Esophagus squamous epithelium (tissue), 5 donors: ENCODE results near the gene ZFP37. TPM values are rescaled to one million over a fixed set of nuclear protein-coding genes. Genes with fewer than 3 reads are reported as not detected.
A peak's percentile ranks its signal among the peaks of the same experiment; 100 is the strongest.

Source experiments
- DNase-seq: peaks from one replicate; lab custom pipeline; 2025; lab: John Stamatoyannopoulos, UW
- H3K27ac ChIP-seq, 4 donors: fragments of 200-600 bp; sonication (generic); one replicate each; pipeline ENCODE4 v1.5.1; 2016 to 2019; ENCODE audit warnings: mild to moderate bottlenecking in 1 of 4
- H3K27me3 ChIP-seq, 4 donors: fragments of 200-600 bp; sonication (generic); 1 replicate in 3 of 4; 2 replicates in 1 of 4; pipeline versions ENCODE4 v1.5.1 to v1.6.0; 2017 to 2021; ENCODE audit warnings: antibody characterized with exemption in 1 of 4
- H3K36me3 ChIP-seq, 3 donors: fragments of 200-600 bp; sonication (generic); one replicate each; pipeline ENCODE4 v1.5.1; 2016 to 2019
- H3K4me1 ChIP-seq, 3 donors: fragments of 200-600 bp; sonication (generic); one replicate each; pipeline ENCODE4 v1.5.1; 2017 to 2019
- H3K4me3 ChIP-seq, 4 donors: fragments of 200-600 bp; sonication (generic); 1 replicate in 3 of 4; 2 replicates in 1 of 4; pipeline ENCODE4 v1.5.1; 2016 to 2019; ENCODE audit warnings: mild to moderate bottlenecking in 2 of 4, moderate library complexity in 1 of 4
- H3K9me3 ChIP-seq, 3 donors: fragments of 200-600 bp; sonication (generic); one replicate each; pipeline ENCODE4 v1.5.1; 2016 to 2019
- CTCF ChIP-seq, 6 experiments: fragments of 450-650 bp in 4 of 6; fragments of 200-600 bp in 2 of 6; sonication (generic) in 2 of 6; IDR thresholded peaks; one replicate each; pipeline ENCODE4 v1.5.1; 2016 to 2019; ENCODE audit warnings: antibody characterized with exemption in 6 of 6, mild to moderate bottlenecking in 4 of 6, moderate library complexity in 4 of 6
- POLR2A ChIP-seq, 4 donors: fragments of 450-650 bp; IDR thresholded peaks; one replicate each; pipeline ENCODE4 v1.6.1; 2017; ENCODE audit warnings: antibody characterized with exemption in 4 of 4, mild to moderate bottlenecking in 4 of 4, moderate library complexity in 3 of 4
- WGBS, 2 donors: methylation state at CpG; one replicate each; pipeline ENCODE4 v1.1.5; 2018; 5-methylcytosine and 5-hydroxymethylcytosine counted together
- intact Hi-C: fragments of 100-400 bp; cut with DNase I; formaldehyde crosslinking; loops from one replicate; pipeline ENCODE4 v1.15.0; 2022
- total RNA-seq, 4 donors: library from RNA; depleted of rRNA; stranded (reverse); fragments of >200 nt; gene quantifications; one replicate each; pipeline ENCODE4 v1.1.0, GENCODE V29; 2016
- donor health status: DM: yes; HTN: yes; CAD: no.

ZFP37 gene
- total RNA-seq, 4 donors from 2014 or later = 0.88 to 3.8 (median 1.4) TPM

GRCh38 chr9:113012492-113012891, 44.0 kb downstream of the ZFP37 start:
- H3K27ac ChIP-seq = no peak overlapping the region
- intact Hi-C loops = no loop called here
- peaks cover 0 to 29% (median 0%) of the 10 kb centered on the region in 3 donors for H3K9me3 ChIP-seq
- H3K27me3 ChIP-seq = peaks cover 0 to 9% (median 0%) of the 10 kb centered on the region in 4 donors
- no peak for TF ChIP-seq POLR2A (IDR thresholded peaks at IDR 0.05)
- TF ChIP-seq CTCF (IDR thresholded peaks at IDR 0.05) = no peak
- peak overlapping the region in 2 of 4 donors; percentile 38 to 60 for H3K4me3 ChIP-seq
- WGBS, 2 donors = 35 to 39% methylated on average over 9 of the region's 9 CpGs
- H3K4me1 ChIP-seq = peaks cover 0 to 7% (median 0%) of the 10 kb centered on the region in 3 donors
- no peaks in the 10 kb centered on the region for H3K36me3 ChIP-seq
- no peak for DNase-seq

- Histone ChIP-seq H3K4me1 (peaks cover 0 to 7% (median 0%) of the 10 kb centered on the region in 3 donors), H3K4me3 (peak within 1 kb of the TSS; percentile 10 to 60 (median 36)), H3K9me3 (peaks cover 0 to 29% (median 0%) of the 10 kb centered on the region in 3 donors), H3K36me3 (no peaks in the 10 kb centered on the region), H3K27ac (no peak within 1 kb of the TSS), H3K27me3 (peaks cover 0 to 9% (median 0%) of the 10 kb centered on the region in 4 donors)
- intact Hi-C loops = no loop called here
- WGBS, 2 donors = 7 to 11% methylated on average over 19 to 28 of the region's 30 CpGs
- TF ChIP-seq CTCF (IDR thresholded peaks at IDR 0.05) (no peak), POLR2A (IDR thresholded peaks at IDR 0.05) (no peak)
- no peak for DNase-seq
Observed at GRCh38 chr9:113011911-113012381, 44.6 kb downstream of the ZFP37 start, which contains the start of gene ZNF883. ZNF883 (minus strand) TSS chr9:113012192.

GRCh38 chr9:113005777-113006176, 50.7 kb downstream of the ZFP37 start:
- Histone ChIP-seq H3K9me3 (peaks cover 0 to 45% (median 4%) of the 10 kb centered on the region in 3 donors), H3K27ac (no peak overlapping the region), H3K27me3 (no peaks in the 10 kb centered on the region), H3K4me1 (no peaks in the 10 kb centered on the region), H3K4me3 (no peak overlapping the region), H3K36me3 (peaks cover 0 to 8% (median 0%) of the 10 kb centered on the region in 3 donors)
- intact Hi-C loops = no loop called here
- WGBS, 2 donors = 38 to 39% methylated on average over 1 of the region's 1 CpG
- TF ChIP-seq POLR2A (IDR thresholded peaks at IDR 0.05) (no peak), CTCF (IDR thresholded peaks at IDR 0.05) (no peak)
- no peak for DNase-seq

GRCh38 chr9:112997236-112997941, 59.1 kb downstream of the ZFP37 start:
- peaks cover 0 to 43% (median 0%) of the 10 kb centered on the region in 3 donors for H3K36me3 ChIP-seq
- intact Hi-C loops = no loop called here
- TF ChIP-seq CTCF (IDR thresholded peaks at IDR 0.05) = no peak
- no peak for TF ChIP-seq POLR2A (IDR thresholded peaks at IDR 0.05)
- DNase-seq = no peak
- no peak overlapping the region for H3K27ac ChIP-seq
- peaks cover 3 to 90% (median 54%) of the 10 kb centered on the region in 3 donors for H3K9me3 ChIP-seq
- H3K4me3 ChIP-seq = no peak overlapping the region
- H3K4me1 ChIP-seq = no peaks in the 10 kb centered on the region
- no peaks in the 10 kb centered on the region for H3K27me3 ChIP-seq
- WGBS, 2 donors = 88 to 90% methylated on average over 8 of the region's 8 CpGs

Other genes with a start within 250 kb of the ZFP37 start
- 1 to 10 TPM in 1 of 4 donors, under 1 TPM in 3; 0.09 to 1.6 (median 0.57) TPM for gene SLC46A2, start 165.8 kb downstream of the ZFP37 start, total RNA-seq
- gene ZNF883, start 44.5 kb downstream of the ZFP37 start, total RNA-seq = 1 to 10 TPM in 3 of 4 donors, under 1 TPM in 1; 0.57 to 1.9 (median 1.5) TPM
- gene SLC31A2, start 94.3 kb upstream of the ZFP37 start, total RNA-seq = 10 to 100 TPM in 3 of 4 donors, 1 to 10 TPM in 1; 7.1 to 15.2 (median 12.8) TPM
- 10 to 100 TPM; 17.7 to 23.3 (median 20.5) TPM for gene FKBP15, start 164.6 kb upstream of the ZFP37 start, total RNA-seq
- 10 to 100 TPM; 11.0 to 23.4 (median 17.8) TPM for gene SLC31A1, start 164.8 kb upstream of the ZFP37 start, total RNA-seq
- 10 to 100 TPM; 20.5 to 42.4 (median 26.5) TPM for gene CDC26, start 218.8 kb upstream of the ZFP37 start, total RNA-seq
- gene PRPF4, start 218.9 kb upstream of the ZFP37 start, total RNA-seq = 10 to 100 TPM; 11.4 to 19.0 (median 17.4) TPM
- 1 to 10 TPM in 3 of 4 donors, not detected in 1; 2.1 to 6.0 (median 3.4) TPM for gene RNF183, start 246.7 kb upstream of the ZFP37 start, total RNA-seq